Activated CD4-positive, alpha-beta T cell treated with anti-CD3 and anti-CD28 coated beads for 1 hour (primary cell): Measurements from ENCODE around the gene NFATC1.

ENCODE experiments used
- DNase-seq: peaks from one replicate; pipeline ENCODE4 v3.0.0-alpha.2; 2020

NFATC1 gene

DNA sequence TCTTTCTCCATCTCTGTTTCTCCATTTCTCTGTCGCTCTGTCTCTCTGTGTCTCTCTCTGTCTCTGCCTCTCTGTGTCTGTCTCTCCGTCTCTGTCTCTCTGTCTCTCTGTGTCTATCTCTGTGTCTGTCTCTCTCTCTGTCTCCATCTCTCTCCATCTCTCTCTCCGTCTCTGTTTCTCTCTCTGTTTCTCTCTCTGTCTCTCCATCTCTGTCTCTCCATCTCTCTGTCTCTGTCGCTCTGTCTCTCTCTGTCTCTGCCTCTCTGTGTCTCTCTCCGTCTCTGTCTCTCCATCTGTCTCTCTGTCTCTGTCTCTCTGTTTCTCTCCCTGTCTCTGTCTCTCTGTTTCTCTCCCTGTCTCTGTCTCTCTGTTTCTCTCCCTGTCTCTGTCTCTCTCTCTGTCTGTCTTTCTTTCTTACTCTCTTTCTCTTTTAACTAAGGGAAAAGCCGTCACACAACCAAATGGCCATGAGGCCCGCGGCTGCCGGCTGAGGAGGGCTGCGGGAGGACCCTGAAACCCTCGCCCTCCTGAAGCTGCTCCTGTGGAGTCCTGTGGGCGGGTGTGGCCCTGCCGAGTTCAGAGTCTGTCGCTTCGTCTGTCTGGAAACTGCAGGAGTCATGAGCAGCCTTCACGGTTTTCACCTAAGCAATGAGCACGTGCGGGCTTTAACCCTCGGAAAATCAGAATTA, 29.3 kb downstream of the NFATC1 start:
- DNase-seq: no peak

DNA sequence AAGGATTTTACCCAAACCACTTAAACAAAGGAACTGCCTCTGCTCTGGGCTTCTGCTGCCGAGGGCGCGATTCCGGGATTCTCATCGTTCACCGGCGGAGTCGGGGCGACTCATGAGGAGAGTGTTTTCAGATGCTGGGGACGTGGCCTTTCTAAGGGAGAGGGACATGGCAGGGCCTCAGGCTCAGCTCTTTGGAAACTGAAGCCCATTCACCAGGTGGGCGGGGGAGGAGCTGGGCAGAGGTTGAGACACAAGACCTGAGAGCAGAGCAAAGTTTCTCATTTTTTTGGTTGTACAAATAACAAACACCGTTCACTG, 29.8 kb downstream of the NFATC1 start:
- DNase-seq: no peak

DNA sequence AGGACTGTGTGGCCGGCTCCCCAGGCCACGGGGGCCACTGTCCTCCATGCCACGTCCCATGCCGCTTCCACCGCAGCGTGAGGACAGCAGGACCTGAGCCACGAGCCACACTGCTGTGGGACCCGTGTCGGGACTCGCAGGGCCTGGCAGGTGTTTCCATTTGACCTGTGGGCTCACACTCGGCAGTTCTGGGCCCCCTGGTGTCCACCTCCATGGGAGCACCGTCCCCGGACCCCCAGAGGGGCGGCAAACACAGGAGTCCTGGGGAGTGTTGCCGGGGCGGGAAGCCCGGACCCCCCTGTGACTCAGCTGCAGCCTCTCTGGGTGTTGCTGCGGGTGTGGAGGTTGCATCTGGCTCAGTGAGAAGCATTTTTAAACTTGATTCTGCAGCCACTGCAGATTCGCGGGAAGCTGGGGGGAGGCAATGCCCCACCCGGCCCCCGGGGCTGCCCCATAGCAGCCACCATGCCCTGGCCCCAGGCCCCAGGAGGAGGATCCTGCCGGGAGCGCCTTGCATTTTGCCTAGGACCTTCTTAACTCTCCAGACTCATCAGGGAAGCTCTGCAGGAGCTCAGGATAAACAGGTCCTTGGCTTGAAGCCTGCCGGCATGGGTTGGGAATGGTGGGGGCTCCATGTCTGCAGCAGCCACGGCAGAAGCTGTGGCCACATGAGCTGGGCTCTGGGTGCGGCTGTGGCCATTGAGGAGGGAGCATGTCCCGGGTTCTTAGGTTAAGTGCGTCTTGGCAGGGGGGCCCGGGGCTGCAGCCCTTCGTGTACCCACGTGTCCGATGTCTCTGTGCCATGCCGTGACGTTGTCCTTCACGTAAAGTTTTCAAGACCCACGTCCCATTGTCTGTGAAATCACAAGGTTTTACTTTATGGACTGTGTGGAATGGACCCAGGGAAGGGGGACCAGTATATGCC, 30.9 kb downstream of the NFATC1 start:
- DNase-seq: no peak

DNA sequence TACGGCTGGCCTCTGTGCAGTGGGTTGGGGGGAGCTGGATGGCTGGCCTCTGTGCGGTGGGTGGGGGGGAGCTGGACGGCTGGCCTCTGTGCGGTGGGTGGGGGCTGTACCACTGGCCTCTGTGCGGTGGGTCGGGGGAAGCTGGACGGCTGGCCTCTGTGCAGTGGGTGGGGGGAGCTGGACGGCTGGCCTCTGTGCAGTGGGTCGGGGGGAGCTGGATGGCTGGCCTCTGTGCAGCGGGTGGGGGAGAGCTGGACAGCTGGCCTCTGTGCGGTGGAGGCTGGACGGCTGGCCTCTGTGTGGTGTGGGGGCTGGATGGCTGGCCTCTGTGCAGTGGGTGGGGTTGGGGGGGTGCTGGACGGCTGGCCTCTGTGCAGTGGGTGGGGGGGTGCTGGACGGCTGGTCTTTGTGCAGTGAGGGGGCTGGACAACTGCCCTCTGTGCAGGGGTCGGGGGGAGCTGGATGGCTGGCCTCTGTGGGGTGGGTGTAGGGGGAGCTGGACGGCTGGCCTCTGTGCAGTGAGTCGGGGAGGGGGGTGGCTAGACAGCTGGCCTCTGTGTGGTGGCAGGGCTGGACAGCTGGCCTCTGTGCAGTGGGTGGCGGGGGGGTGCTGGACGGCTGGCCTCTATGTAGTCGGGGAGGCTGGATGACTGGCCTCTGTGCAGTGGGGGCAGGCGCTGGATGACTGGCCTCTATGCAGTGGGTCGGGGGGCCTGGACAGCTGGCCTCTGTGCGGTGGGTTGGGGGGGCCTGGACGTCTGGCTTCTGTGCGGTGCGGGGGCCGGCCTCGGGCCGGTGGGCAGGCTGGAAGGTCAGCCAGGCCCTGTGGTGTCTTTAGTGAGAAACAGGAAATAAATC, 31.9 kb downstream of the NFATC1 start:
- DNase-seq: no peak

DNA sequence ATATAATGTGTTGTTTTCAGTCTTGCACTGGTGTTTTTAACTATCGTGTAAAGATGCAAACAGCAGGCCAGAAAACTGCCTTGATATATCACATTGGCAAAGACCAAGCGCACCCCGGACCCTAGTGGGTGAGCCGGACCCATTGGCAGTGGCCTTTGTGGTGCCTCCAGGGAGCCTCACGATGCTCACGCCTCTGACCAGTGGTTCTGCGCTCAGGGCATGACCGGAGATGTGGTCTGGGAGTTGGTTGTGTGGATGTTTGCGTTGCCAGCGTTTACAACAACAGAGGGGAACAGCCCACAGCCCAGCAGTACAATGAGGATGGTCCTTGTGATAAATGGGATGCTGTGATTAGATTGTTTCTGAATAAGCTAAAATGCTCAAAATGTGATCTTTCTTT, 32.6 kb downstream of the NFATC1 start:
- DNase-seq: no peak

DNA sequence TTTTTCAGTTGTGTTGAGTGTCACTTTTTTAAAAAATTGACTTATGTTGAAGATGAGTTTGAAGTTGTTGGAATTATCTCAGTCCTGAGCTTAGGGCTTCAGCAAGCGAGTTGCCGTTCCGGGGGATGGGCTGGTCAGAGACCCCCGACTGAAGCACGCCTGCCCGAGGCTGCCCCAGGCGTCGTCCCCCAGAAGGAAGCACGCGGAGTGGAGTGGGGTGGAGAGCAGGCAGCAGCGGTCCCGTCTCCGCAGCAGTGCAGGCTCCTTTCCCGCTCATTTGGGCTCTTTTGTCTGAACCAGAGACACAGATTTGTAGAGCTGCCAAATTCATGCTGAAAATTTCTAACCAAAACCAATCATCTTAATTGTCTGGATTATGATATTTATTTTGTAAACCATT, 33.7 kb downstream of the NFATC1 start:
- no peak for DNase-seq

DNA sequence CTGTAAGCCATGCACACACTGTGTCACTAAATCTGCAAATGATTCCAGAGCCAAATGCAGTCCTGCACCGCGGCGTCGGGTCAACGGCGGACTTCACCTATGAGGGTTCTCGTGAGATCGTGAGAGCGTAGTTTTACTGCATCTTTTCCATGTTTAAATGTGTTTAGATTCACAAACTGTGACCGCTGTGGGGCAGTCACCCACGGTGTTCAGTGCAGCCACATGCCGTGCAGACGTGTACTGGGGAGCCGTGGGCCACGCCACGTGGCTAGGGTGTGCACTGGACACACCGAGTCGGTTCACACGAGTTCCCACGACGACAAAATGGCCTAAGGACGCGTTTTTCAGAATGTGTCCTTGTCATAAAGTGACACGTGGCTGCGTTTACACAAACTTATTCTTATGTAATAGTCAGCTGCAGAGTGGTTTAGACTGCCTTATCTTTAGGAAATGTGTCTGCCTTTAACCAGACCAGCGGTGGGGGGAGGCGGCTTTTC, 34.1 kb downstream of the NFATC1 start:
- DNase-seq: no peak

DNA sequence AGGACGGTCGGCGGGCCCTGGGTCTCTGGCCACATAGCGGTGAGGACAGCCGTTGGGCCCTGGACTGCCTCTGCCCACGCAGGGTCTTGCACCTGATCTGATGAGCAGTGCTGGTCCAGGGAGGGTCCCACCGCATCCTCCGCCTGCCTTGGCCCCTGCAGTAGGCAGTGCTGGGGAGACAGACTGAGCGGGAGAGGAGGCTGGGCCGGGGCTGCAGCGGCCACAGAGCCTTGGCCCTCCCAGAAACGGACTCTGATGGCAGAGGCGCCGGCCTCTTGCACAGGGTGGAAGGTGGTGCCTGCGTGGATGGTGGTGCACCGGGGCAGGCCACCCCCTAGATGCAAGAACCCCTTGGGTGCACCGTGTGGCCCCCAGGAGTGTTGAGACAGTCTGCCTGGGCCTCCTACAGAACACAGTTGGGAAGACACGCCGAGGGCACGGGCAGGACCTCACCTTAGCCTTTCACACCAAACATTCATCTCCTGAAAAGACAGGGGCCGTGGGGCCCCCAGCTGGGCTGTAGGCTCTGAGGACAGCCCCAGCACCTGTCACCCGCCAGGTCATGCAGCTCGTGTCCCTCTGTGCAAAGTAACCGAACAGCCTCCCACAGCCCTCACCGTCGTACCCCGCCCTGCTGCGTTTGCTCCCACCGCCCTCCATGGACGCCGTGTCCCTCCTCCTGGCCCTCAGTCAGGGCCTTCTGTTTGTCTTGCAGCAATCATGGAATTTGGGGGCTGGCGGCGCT, 36.8 kb downstream of the NFATC1 start:
- no peak for DNase-seq

DNA sequence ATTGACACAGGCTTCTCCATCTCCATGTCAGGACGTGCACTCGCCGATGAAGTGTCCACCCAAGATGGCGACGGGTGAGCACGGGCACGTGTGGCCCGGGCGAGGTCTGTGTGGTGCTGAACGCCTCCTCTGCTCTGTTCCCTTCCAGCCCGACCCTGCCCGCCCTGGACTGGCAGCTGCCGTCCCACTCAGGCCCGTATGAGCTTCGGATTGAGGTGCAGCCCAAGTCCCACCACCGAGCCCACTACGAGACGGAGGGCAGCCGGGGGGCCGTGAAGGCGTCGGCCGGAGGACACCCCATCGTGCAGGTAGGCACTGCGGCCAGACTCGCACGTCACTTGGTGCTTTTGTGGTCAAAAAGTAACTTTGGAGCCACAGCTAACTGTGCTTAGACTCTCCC, 37.7 kb downstream of the NFATC1 start:
- no peak for DNase-seq

DNA sequence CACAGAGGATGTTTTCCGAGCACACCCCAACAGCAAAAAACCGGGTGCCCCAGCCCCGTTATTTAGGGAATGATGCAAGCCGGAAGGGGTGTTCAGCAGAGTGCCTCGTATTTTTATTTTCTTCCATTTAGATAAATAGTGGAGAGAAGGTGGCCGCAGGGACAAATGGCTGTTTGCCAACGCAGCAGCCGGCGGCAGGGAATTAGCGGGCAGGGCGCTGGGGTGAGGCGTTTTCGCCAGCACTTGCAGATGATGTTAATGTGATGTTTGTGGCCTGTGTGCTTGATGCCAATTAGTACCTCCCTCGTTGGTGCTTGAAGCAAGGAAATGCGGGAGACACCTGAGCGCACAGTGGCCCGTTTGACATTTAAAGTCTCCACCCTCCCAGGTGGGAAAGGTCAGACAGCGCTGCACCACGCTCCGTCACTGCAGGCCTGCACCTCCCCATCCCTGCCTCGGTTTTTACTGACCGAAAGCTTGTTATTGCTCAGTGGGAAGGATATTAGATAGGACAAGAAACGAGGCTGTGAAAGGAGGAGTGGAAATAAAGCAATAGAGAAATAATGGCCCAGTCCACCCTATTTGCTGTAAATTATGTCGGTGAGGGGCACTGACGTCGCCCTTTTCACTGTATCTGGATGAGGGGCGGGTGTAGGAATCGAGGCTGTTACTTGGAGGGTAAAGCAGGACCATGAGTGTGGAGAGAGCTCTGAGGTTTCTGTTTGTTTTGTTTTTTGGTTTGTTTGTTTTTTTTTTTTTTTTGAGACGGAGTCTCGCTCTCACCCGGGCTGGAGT, 39.1 kb downstream of the NFATC1 start:
- no peak for DNase-seq

DNA sequence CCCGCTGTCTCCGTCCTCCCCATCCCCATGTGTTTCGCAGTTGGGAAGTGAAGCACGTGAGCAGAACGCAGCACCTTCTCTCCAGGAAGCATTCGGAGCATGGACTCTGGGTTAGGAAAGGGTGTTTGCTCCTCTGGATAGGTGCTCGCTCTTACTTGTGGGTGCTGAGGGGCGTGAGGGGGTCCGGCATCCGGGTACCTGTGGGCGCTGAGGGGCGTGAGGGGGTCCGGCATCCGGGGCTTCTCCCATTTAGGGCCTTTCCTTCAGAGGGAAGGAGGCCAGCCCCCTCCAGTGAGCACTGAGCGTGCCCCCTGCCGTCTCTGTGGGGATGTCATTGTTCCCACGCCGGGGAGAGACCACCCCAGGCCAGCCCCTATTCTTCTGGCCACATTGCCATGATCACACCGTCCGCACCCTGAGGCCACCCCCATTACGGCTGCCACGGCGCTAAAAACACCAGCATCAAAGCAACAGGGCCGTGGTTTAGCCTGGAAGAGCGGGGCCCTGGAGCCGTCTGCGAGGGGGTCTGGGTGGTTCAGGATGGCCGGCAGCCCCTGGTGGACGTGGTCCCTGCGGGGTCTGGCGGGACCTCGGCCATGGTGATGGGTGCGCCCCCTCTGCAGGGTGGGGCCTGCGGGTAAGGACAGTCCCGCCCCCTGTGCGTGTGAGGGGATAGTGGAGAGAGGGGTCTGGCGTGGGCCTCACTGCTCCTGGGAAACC, 41.0 kb downstream of the NFATC1 start:
- DNase-seq: no peak

DNA sequence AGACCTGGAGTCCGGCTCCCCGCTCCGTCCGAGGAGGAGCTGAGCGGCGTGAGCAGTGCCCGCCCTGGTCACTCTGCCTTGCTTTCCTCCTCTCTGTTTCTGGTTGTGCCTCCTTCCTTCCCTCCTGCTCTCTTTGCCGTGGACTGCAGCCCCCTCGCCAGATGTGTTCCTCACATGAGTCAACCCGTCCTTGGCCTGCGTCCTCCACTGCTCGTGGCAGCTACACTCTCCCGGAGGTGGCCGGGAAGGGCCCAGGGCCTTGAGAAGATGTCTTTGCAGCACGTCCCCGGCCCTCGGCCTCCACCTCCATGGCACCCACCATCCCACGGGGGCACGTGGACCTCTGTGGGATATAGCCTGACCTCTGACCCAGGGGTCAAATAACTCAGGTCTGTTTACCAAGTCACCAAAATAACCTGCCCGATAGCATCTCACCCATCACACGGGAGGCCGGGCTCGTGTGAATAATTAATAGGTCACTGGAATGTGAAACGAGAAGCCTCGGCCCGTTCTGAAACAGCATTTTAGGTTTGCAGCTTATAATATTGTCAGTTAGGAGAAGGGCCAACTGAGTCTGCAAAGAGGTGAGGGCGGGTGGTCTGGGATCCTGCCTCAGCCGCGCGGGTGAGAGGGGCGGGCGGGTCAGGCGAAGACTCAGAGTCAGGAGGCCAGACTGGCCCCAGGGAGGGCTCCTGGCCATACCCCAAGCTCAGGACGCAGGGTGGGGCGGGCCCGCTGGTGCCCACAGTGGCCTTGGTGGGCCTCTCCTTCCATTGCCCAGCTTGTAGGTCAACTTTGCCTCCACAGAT, 42.6 kb downstream of the NFATC1 start:
- DNase-seq: no peak

DNA sequence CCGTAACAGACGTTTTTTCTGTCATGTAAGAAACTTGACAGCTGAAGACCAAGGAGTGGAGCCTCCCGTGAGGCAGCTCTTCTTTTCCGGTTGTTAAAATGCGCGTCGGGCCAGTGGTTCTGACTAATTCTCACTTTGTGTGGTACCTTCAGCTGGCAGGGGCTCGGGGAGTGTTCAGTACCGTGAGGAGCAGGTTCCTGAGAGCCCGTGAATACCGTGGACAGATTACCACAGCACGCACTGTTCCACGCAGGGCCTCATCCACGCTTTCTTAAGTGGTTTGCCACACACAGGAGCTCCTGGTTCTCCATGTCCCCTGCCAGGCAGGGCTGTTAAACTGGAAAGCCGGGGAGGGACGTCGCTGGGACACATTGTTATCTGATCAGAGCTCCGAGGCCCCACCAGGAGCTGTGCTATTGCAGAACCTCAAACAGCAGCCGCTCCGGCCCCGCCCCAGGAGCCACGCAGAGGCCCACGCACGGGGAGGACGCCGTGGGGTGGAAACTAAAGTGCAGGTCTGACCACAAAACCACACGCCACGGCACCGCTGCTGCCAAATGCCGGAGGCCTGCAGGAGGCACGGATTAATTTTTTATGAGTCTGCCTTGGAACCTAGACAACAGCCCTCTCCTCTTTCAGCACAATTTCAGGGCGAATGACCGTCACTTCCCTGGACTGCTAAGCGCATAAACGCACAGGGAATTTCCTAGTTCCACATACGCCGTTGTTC, 43.3 kb downstream of the NFATC1 start:
- DNase-seq: peak; percentile 41

DNA sequence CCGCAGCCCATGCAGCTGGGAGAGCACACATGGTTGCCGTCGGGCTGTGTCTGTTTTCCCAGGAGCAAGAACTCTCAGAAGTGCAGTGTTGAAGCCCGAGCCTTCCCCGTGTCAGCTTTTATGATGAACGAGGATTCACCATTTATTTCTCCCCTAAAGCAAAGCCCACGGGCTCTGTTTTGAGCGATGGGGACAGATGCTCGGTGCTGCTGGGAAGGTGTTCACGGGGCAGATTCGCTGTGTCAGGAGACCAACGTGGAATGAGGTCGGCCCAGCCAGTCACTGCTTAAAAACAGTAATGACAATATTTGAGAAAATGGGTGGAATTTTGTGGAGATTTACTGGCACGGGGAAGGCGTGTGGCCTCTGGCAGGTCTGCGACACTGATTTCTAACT, 43.9 kb downstream of the NFATC1 start:
- DNase-seq: no peak

DNA sequence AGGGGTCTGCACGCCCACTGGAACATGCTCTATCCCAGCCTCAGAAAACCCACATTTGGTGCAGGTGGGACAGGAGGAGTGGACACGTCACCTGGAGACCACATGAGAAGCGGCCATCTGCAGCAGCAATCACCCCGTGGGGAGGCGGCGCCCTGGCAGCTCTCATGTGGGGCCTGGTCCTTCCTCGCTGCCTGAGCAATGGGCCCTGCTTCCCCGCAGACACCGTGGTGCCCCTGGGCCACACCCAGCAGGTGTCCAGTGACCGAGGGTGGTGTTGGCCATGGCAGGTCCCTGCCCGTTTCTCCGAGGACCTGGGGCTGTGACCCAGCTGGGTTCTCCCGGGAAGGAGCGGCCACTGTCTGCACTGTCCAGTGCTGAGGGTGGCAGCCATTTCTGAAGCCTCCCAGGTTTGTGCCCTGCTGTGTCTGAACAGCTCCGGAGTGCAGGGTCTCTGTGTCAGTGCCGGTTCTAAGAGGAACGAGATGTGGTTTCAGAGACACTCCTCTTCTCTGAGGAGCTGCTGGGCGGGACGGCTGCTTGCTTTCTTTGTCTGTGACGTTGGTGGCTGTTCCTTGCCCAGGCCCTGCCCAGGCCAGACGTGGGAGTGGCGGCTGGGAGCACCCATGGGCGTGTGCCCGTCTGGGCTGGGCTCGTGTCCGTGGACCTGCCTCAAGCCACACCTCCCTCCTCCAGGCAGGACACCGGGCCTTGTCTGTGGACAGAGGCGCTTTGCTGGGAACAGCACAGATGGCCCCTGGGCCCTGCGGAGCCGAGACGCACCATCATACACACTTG, 44.8 kb downstream of the NFATC1 start:
- DNase-seq: no peak

DNA sequence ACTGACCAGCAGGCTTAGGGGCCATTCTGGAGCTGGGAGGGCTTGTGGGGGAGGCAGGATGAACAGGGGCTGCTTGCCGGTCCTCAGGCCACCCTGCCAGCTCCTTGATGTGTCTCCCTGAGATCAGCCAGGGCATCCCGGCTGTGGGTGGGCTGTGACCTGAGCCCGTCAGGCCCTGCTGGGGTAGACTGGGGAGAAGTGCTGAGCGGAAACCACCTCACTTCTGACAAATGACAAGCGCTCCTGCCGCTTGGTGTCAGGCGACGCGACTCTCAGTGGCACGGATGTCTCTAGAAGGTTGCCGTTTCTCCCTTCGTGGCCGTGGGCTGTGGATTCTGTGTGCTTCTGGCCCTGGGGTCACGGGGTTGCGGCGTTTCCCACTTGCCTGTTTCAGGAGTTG, 45.7 kb downstream of the NFATC1 start:
- no peak for DNase-seq

DNA sequence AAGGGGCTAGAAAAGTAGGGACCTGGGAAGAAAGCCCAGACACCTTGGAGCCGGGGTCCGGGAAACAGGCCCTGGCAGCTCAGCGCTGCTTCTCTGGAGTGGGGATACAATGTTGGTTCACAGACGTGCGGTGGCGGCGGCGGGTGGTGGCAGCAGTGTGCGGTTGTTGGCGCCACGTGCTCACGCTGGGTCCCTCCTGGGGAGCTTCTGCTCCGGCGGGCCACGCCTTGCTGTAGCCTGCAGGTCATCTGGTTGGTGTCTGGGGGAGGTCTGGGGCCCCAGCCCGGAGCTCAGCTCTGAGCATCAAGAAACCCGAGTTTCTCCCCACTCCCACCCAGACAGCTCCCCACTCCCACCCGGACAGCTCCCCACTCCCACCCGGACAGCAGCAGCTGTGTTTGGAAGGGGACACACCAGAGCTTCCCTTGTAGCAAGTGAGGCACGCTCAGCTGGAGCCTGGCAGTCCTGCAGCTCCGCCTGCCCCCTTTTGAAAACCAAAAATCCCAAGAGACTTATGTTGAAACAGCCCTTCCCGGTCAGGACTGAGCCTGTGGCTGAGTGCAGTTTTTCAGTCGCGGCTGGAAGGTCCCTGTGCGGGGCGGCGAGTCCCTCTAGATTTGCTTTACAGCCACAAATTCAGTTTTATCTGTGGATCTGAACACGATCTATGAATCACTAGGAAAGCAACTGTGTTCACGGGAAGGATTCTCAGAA, 46.9 kb downstream of the NFATC1 start:
- DNase-seq: no peak

DNA sequence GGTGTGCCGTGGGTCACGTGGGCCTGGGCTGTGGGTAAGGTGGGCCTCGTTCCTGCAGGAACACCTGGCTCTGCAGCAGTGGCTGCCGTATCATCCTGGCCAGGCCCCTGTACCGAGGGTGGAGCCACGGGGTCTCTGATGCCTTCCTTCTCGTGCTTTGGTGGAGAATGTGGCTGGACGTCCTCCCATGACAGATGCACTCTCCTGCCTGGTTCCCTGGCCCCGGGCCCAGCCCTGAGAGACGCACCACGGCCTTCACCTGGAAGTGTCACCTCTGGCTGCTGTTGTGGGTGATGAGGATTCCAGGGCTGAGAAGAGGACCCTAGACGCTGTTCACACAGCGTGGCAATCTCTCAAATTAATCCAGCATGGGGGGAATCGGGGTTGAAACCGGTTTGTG, 49.5 kb downstream of the NFATC1 start:
- DNase-seq: no peak
